Breast epithelium (tissue), 3 donors: ENCODE results near the gene GANAB.

Experiments used
- CTCF ChIP-seq, 3 donors: fragments of 450-650 bp; IDR thresholded peaks; one replicate each; pipeline ENCODE4 v1.5.1; 2016 to 2017; ENCODE audit warnings: antibody characterized with exemption in 3 of 3, mild to moderate bottlenecking in 3 of 3, moderate library complexity in 3 of 3
- POLR2A ChIP-seq: fragments of 450-650 bp; IDR thresholded peaks from one replicate; pipeline ENCODE4 v1.6.1; 2016; ENCODE audit warnings: antibody characterized with exemption, mild to moderate bottlenecking, moderate library complexity
- POLR2AphosphoS5 ChIP-seq, 3 donors: sonication (generic); formaldehyde crosslinking; IDR thresholded peaks; one replicate each; pipeline ENCODE4 v1.6.1; 2017; ENCODE audit warnings: antibody characterized with exemption in 3 of 3

DNA sequence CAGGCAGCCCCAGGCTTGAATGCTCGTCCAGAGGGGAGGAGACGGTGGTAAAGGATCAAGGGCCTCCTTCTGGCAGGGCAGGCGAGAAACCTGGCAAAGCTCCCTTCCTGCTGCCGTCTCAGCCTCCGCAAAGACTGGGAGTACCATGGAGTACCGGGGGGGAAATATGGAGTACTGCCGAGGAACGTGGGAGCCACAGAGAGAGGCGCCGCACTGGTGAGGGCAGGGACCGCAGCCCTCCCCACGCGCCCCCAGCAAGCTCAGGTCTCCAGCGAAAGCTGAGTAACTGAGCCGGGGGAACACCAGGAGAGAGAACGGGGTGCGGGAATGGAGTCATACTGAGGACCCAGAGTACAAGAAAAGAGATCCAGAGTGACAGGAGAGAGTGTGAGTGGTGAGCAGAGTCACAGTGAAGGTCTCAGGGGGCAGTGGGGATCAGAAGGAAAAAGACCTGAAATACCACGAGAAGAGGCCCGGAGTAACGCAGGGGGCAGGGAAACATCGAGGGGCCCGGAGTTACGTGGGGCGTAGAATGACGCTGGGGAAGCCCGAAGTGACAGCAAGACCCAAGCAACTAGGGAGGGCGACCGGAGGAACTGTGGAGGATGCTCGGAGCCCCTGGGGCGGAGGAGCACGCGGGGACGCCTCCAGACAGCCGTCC, 34.6 kb downstream of the GANAB start:
- TF ChIP-seq CTCF (IDR thresholded peaks at IDR 0.05) (no peak), POLR2AphosphoS5 (IDR thresholded peaks at IDR 0.05) (no peak), POLR2A (no peak)
